Activated T-helper 1 cell treated with anti-CD3 and anti-CD28 coated beads, Interleukin-12 subunit alpha, Interleukin-12 subunit beta, Interleukin-2, Interleukin-4 antibody, amounts not matched to agents 30 ng/mL and 10 ng/mL and 1 ng/mL, durations not matched to agents 14 hours and 24 hours and 36 hours (primary cell): ENCODE results near the gene AOPEP. TPM values are rescaled to one million over a fixed set of nuclear protein-coding genes. Genes with fewer than 3 reads are reported as not detected.

Experiments used
- DNase-seq: peaks from one replicate; pipeline ENCODE4 v3.0.0; 2021; ENCODE audit warnings: low spot score
- H3K27ac Mint-ChIP-seq: one replicate; pipeline ENCODE4 v1.8.0; 2021; ENCODE audit warnings: mild to moderate bottlenecking, mixed read lengths
- H3K27me3 Mint-ChIP-seq: one replicate; pipeline ENCODE4 v1.8.0; 2022; ENCODE audit warnings: mild to moderate bottlenecking, moderate library complexity, mixed read lengths; ENCODE audit not compliant: insufficient read depth
- H3K36me3 Mint-ChIP-seq: one replicate; pipeline ENCODE4 v1.8.0; 2021; ENCODE audit warnings: low read depth, mixed read lengths
- H3K4me1 Mint-ChIP-seq: one replicate; pipeline ENCODE4 v1.8.0; 2021; ENCODE audit warnings: low read depth, mixed read lengths
- H3K4me3 Mint-ChIP-seq: one replicate; pipeline ENCODE4 v1.8.0; 2021; ENCODE audit warnings: mild to moderate bottlenecking, moderate library complexity, mixed read lengths
- H3K9me3 Mint-ChIP-seq: one replicate; pipeline ENCODE4 v1.8.0; 2021; ENCODE audit warnings: mixed read lengths
- intact Hi-C: fragments of 100-400 bp; cut with micrococcal nuclease; formaldehyde crosslinking; loops from one replicate; pipeline ENCODE4 v1.15.1; 2024
- total RNA-seq: library from RNA; stranded (reverse); gene quantifications from 2 replicates; pipeline ENCODE4 v1.2.3, GENCODE V29; 2022

Gene AOPEP
- total RNA-seq, 1 donor from 2014 or later = 22.5 TPM

GRCh38 chr9:94805051-94805489, 78.6 kb downstream of the AOPEP start:
- intact Hi-C loops = no loop called here
- no peak for DNase-seq
- peaks cover 25% of the 10 kb centered on the region for H3K36me3 Mint-ChIP-seq
- H3K4me3 Mint-ChIP-seq = no peak overlapping the region
- no peaks in the 10 kb centered on the region for H3K9me3 Mint-ChIP-seq
- peaks cover 38% of the 10 kb centered on the region for H3K4me1 Mint-ChIP-seq
- no peak overlapping the region for H3K27ac Mint-ChIP-seq
- H3K27me3 Mint-ChIP-seq = no peaks in the 10 kb centered on the region

DNA sequence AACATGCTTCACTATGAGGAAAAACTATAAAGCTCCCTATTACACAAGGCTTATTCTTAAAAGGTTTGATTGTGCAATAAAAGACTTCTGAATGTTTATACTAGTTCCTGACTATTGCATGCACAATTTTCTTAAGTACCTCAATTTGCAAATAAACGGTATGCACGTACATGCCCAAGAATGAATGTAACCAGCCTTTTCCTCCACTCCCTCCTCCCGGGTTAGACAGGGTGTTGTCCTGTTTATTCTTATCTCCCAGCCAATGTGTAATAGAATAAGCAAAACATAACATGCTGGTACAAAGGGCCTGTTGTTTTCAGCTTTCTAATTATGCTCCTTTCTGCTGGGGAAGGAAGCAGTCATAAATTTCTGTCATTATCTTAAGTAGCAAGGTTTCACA, 79.1 kb downstream of the AOPEP start:
- DNase-seq = no peak
- intact Hi-C loops = no loop called here
- no peak overlapping the region for H3K4me3 Mint-ChIP-seq
- H3K4me1 Mint-ChIP-seq = peaks cover 35% of the 10 kb centered on the region
- no peaks in the 10 kb centered on the region for H3K9me3 Mint-ChIP-seq
- no peak overlapping the region for H3K27ac Mint-ChIP-seq
- peaks cover 23% of the 10 kb centered on the region for H3K36me3 Mint-ChIP-seq
- H3K27me3 Mint-ChIP-seq = no peaks in the 10 kb centered on the region

GRCh38 chr9:94806307-94806893, 79.9 kb downstream of the AOPEP start:
- peaks cover 18% of the 10 kb centered on the region for H3K36me3 Mint-ChIP-seq
- no peaks in the 10 kb centered on the region for H3K27me3 Mint-ChIP-seq
- no peaks in the 10 kb centered on the region for H3K9me3 Mint-ChIP-seq
- intact Hi-C loops = no loop called here
- peaks cover 35% of the 10 kb centered on the region for H3K4me1 Mint-ChIP-seq
- no peak overlapping the region for H3K27ac Mint-ChIP-seq
- DNase-seq = no peak
- no peak overlapping the region for H3K4me3 Mint-ChIP-seq

GRCh38 chr9:94807556-94807955, 81.1 kb downstream of the AOPEP start:
- no peak for DNase-seq
- Mint-ChIP-seq H3K4me3 (no peak overlapping the region), H3K27ac (no peak overlapping the region), H3K4me1 (peaks cover 33% of the 10 kb centered on the region), H3K9me3 (no peaks in the 10 kb centered on the region), H3K36me3 (peaks cover 23% of the 10 kb centered on the region), H3K27me3 (no peaks in the 10 kb centered on the region)
- intact Hi-C loops = no loop called here

DNA sequence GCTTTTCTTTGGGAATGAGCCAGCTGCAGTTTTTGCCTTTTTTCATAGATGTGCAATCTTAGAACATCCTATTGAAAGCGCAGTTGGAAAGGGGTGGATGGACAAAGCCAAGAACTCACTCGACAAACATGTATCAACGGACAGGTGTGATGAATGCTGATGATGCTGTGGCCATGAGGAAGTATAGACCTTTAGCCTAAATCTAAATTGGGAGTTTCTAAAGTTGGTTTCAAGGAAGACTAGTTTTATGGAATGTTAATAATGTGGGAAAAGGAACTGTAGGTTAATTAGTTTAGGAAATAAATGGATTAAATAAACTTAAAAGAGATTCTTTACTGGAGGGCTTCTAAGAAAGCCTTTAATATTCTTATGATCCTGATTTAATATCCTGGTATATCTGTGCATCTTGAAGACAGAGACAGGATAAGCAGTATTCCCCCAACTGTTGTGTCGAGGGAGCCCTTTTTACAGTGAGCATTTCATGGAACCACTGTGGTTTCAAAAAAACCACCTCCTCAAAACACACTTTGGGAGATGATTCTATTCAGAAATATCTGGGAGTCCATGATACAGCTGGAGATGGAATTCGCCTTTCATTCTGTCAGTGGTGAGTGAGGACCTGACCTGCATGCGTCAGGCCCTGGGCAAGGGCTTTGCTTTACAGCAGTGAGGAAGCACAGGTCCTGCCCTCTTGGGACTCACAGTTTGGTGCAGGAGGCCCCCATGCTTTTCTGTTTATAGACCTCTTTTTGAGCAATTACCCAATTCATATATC, 82.6 kb downstream of the AOPEP start:
- Mint-ChIP-seq H3K9me3 (no peaks in the 10 kb centered on the region), H3K36me3 (peaks cover 24% of the 10 kb centered on the region), H3K4me1 (peaks cover 21% of the 10 kb centered on the region), H3K4me3 (no peak overlapping the region), H3K27me3 (peaks cover 2% of the 10 kb centered on the region), H3K27ac (no peak overlapping the region)
- intact Hi-C loops = no loop called here
- no peak for DNase-seq

DNA sequence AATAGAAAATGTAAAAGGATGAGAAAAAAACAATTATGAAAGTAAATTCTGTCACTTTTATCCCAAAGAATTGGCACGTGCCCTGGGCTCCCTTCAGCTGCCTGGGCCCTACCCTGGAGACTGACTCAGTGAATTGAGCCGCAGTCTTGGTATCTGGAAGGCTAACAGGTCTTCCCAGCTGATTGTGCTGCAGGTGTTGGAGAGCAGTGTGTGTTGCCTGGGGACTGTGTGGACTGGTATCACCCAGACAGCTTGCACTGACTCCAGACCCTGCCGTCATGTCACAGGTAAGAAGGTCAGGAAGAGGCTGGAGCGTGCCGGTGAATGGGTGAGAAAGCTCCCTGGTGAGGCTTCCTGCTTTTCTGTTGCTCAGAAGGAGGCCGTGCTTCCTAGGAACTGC, 83.3 kb downstream of the AOPEP start:
- H3K9me3 Mint-ChIP-seq = no peaks in the 10 kb centered on the region
- H3K4me1 Mint-ChIP-seq = peaks cover 19% of the 10 kb centered on the region
- DNase-seq = no peak
- H3K36me3 Mint-ChIP-seq = peaks cover 21% of the 10 kb centered on the region
- H3K4me3 Mint-ChIP-seq = no peak overlapping the region
- peaks cover 2% of the 10 kb centered on the region for H3K27me3 Mint-ChIP-seq
- intact Hi-C loops = no loop called here
- H3K27ac Mint-ChIP-seq = no peak overlapping the region

DNA sequence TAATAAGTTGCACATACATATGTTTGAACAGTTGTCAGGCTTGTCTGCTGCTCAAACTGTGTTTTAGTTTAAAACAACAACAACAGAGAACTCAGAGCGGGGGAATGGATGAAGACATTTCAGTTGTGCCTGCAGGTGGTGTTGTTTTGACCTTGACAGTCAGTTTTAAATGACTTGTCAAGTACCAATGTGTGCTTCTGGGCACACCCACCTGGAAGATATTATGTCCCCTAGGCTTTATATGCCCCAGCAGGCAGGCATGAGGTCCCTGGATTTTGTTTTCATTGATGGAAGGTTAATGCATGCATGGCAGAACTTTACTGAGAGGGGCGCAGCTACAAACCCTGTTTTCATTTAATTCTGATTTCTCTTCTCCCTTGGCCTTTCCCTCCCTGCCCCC, 84.6 kb downstream of the AOPEP start:
- DNase-seq = no peak
- no peak overlapping the region for H3K27ac Mint-ChIP-seq
- H3K27me3 Mint-ChIP-seq = peaks cover 2% of the 10 kb centered on the region
- H3K36me3 Mint-ChIP-seq = peaks cover 18% of the 10 kb centered on the region
- intact Hi-C loops = no loop called here
- H3K4me1 Mint-ChIP-seq = peaks cover 16% of the 10 kb centered on the region
- H3K9me3 Mint-ChIP-seq = no peaks in the 10 kb centered on the region
- H3K4me3 Mint-ChIP-seq = no peak overlapping the region

DNA sequence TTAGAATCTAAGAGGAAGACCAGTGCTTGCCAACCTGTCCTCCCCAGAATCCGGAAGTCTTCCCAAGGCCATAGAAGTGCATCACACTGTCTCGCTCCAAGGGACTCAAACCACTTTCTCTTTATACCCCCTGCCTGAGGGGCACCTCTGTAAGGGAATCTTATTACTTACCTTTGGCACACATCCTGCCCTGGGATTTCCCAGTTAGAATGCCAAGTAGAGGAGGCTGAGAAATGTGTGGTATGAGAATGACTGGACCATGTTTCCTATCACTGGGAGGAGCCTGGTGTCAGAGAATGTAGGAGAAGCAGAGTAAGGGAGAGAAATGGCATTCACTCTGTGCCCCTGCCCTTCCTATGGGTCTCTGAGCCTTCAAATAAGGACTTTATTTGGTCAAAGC, 85.8 kb downstream of the AOPEP start:
- DNase-seq = no peak
- Mint-ChIP-seq H3K4me1 (peaks cover 9% of the 10 kb centered on the region), H3K27ac (no peak overlapping the region), H3K27me3 (peaks cover 2% of the 10 kb centered on the region), H3K9me3 (no peaks in the 10 kb centered on the region), H3K36me3 (peaks cover 15% of the 10 kb centered on the region), H3K4me3 (no peak overlapping the region)
- intact Hi-C loops = no loop called here

DNA sequence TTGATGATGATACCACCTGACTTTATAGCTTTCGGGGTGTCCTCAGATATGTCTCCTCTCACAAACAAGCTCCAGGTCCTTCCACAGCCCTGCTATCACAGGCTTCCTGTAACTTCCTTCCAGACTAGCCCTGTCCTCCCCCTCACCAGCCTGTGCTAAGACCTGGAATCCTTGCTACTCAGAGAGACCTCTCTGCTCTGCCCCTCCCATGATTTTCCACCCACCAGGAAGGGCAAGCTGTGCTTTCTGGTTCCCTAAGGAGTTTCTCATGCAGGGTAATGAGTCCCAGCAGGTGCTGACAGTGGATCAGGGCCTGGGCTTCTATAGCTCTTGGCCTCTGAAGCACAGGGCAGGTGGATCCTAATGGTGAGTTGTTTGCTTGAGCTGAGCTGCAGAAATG, 86.9 kb downstream of the AOPEP start:
- intact Hi-C loops = no loop called here
- H3K27ac Mint-ChIP-seq = no peak overlapping the region
- peaks cover 12% of the 10 kb centered on the region for H3K36me3 Mint-ChIP-seq
- H3K4me3 Mint-ChIP-seq = no peak overlapping the region
- no peaks in the 10 kb centered on the region for H3K9me3 Mint-ChIP-seq
- peaks cover 2% of the 10 kb centered on the region for H3K27me3 Mint-ChIP-seq
- no peak for DNase-seq
- H3K4me1 Mint-ChIP-seq = peaks cover 9% of the 10 kb centered on the region

DNA sequence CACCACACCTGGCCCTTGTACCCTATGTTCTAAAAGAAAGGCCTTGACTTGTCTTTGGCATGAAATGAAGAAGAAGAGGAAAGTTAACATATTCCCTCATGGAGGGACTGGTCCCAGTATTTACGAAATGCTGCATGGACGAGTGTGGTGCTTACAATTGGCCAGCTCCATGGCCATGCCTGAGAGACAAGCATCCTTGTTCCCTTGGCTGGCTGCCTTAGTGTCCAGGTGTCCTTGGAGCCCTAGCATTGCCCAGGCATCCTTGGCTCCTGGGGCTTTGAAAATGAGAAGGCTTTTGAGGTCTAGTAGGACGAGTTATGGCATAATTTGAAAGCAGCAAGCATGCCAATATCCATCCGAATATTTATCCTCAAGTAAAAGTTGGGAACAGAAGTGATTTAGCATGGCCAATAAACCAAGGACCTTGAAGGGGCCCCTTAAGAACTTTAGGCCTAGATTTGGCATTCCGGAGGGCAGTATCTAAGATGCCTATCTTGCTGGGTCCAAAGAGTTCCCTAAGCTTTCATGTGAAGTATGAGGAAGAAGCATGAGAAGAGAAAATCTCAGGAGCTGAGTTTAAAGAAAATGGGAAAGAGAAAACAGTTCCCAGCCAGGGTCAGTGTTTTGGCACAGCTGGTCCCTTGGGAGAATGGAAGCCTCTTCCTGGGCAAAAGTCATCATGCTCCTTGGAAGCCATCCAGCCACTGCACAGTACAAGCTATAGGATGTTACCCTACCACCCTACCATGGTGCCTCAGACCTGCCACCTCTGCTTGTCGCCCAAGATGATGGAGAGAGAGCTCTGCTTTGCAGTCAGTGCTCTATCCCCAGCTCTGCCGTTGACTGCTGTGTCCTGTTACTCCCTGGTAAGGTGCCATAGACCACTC, 91.0 kb downstream of the AOPEP start:
- intact Hi-C loops = no loop called here
- DNase-seq = no peak
- Mint-ChIP-seq H3K36me3 (peaks cover 10% of the 10 kb centered on the region), H3K4me1 (peaks cover 16% of the 10 kb centered on the region), H3K27me3 (peaks cover 2% of the 10 kb centered on the region), H3K4me3 (no peak overlapping the region), H3K9me3 (no peaks in the 10 kb centered on the region), H3K27ac (no peak overlapping the region)

DNA sequence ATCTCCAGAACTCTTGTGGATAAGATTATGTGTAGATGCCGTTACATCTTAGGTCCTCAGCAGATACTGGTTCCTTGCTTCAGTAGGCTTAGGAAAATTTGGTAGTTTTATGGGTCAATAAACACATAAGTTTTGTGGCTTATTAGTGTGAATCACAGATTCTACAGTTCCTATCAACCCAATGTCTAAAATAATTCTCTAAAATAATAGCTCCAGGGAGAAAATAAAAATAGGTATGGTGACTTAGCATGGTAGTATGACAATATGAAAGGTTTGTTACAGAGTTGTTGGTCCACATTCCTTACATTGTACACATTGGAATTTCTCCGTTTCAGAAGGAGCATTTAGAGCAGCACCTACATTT, 91.7 kb downstream of the AOPEP start:
- Mint-ChIP-seq H3K9me3 (no peaks in the 10 kb centered on the region), H3K4me1 (peaks cover 13% of the 10 kb centered on the region), H3K27ac (no peak overlapping the region), H3K36me3 (peaks cover 10% of the 10 kb centered on the region), H3K4me3 (no peak overlapping the region), H3K27me3 (peaks cover 2% of the 10 kb centered on the region)
- intact Hi-C loops = no loop called here
- no peak for DNase-seq

- Mint-ChIP-seq H3K36me3 (peaks cover 6% of the 10 kb centered on the region), H3K27ac (no peak overlapping the region), H3K4me3 (no peak overlapping the region), H3K4me1 (peaks cover 13% of the 10 kb centered on the region), H3K27me3 (no peaks in the 10 kb centered on the region), H3K9me3 (no peaks in the 10 kb centered on the region)
- intact Hi-C loops = no loop called here
- DNase-seq = no peak
Observed at GRCh38 chr9:94819161-94819687, 92.7 kb downstream of the AOPEP start.
